Vagina (tissue), 2 donors: ENCODE data around the gene PHLPP2. TPM values are rescaled to one million over a fixed set of nuclear protein-coding genes. Genes with fewer than 3 reads are reported as not detected.

Experiments used
- DNase-seq, 2 donors: peaks; one replicate each; pipeline ENCODE4 v3.0.0-alpha.2; 2017; ENCODE audit errors: extremely low spot score in 2 of 2
- H3K27ac ChIP-seq: fragments of 200-600 bp; sonication (generic); one replicate; pipeline ENCODE4 v1.5.1; 2019
- H3K27me3 ChIP-seq: fragments of 200-600 bp; sonication (generic); one replicate; pipeline ENCODE4 v1.5.1; 2019
- H3K36me3 ChIP-seq, 2 donors: fragments of 200-600 bp; sonication (generic); one replicate each; pipeline ENCODE4 v1.5.1; 2017 to 2019
- H3K4me1 ChIP-seq: fragments of 200-600 bp; sonication (generic); one replicate; pipeline ENCODE4 v1.5.1; 2019
- H3K4me3 ChIP-seq, 2 donors: fragments of 200-600 bp; sonication (generic); 1 replicate in 1 of 2; 2 replicates in 1 of 2; pipeline ENCODE4 v1.5.1; 2016 to 2019
- H3K9me3 ChIP-seq: fragments of 200-600 bp; sonication (generic); one replicate; pipeline ENCODE4 v1.5.1; 2019
- CTCF ChIP-seq, 3 experiments: fragments of 450-650 bp in 2 of 3; fragments of 200-600 bp in 1 of 3; sonication (generic) in 1 of 3; IDR thresholded peaks; one replicate each; pipeline ENCODE4 v1.5.1; 2017 to 2019; ENCODE audit warnings: antibody characterized with exemption in 3 of 3, mild to moderate bottlenecking in 2 of 3, moderate library complexity in 2 of 3
- POLR2A ChIP-seq, 2 donors: fragments of 450-650 bp; IDR thresholded peaks; one replicate each; pipeline ENCODE4 v1.6.1; 2017; ENCODE audit warnings: antibody characterized with exemption in 2 of 2, mild to moderate bottlenecking in 2 of 2, moderate library complexity in 2 of 2
- POLR2AphosphoS5 ChIP-seq, 2 donors: sonication (generic); formaldehyde crosslinking; IDR thresholded peaks; one replicate each; pipeline ENCODE4 v1.9.0; 2017; ENCODE audit warnings: antibody characterized with exemption in 2 of 2, mild to moderate bottlenecking in 2 of 2, low read depth in 1 of 2; ENCODE audit not compliant: insufficient read depth in 1 of 2
- intact Hi-C: fragments of 100-400 bp; cut with DNase I; formaldehyde crosslinking; loops from one replicate; pipeline ENCODE4 v1.15.1; 2023
- total RNA-seq: library from RNA; depleted of rRNA; stranded (reverse); fragments of >200 nt; gene quantifications from one replicate; pipeline ENCODE4 v1.2.3, GENCODE V29; 2016

Gene PHLPP2
- 6.4 TPM for total RNA-seq

- TF ChIP-seq POLR2AphosphoS5 (IDR thresholded peaks at IDR 0.05; ENCODE audit: insufficient read depth in 1 of 2, low read depth in 1 of 2) (no peak), POLR2A (IDR thresholded peaks at IDR 0.05) (no peak), CTCF (IDR thresholded peaks at IDR 0.05) (no peak)
- intact Hi-C loops: loop anchor here (10.0 kb wide), 2 partner anchors 80 to 160 kb away; partner anchors contain the start of genes AP1G1 and ZNF821
Measured at GRCh38 chr16:71724320-71724751, at the start of gene PHLPP2. TSS of gene PHLPP2 (minus strand) at chr16:71724701. CDS start at chr16:71714795, 9,906 bp downstream.

DNA sequence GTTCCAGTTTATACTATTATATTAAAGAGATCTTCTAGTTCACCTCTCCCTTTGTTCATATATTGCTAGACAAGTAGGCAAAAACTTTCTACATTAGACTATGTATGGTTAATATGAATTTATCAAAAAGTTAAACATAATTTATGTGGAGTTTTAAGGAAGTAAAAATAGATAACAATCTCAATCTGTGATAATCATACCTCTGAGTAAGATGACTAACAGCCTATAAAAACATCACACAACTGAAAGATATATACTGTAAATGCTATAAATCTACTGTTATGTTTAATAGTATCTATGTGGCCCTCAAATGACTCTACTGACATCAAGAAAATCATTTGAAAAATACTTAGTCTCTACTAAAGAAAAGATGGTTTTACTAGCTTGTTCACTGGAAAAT is 47.1 kb upstream of the PHLPP2 start:
- DNase-seq: no peak
- no peak for TF ChIP-seq CTCF (IDR thresholded peaks at IDR 0.05)
- TF ChIP-seq POLR2A (IDR thresholded peaks at IDR 0.05): no peak
- TF ChIP-seq POLR2AphosphoS5 (IDR thresholded peaks at IDR 0.05; ENCODE audit: insufficient read depth in 1 of 2, low read depth in 1 of 2): no peak
- intact Hi-C loops: no loop called here
- Histone ChIP-seq H3K27ac (no peak overlapping the region), H3K4me1 (no peaks in the 10 kb centered on the region), H3K4me3 (no peak overlapping the region), H3K9me3 (no peaks in the 10 kb centered on the region), H3K36me3 (peaks cover 0 to 38% of the 10 kb centered on the region in 2 donors), H3K27me3 (no peaks in the 10 kb centered on the region)

More at GRCh38 chr16:71724320-71724751, at the start of gene PHLPP2:
- Histone ChIP-seq H3K27me3 (no peaks in the 10 kb centered on the region), H3K36me3 (no peaks in the 10 kb centered on the region), H3K4me3 (peak within 1 kb of the TSS; percentile 83 to 87), H3K4me1 (peaks cover 21% of the 10 kb centered on the region), H3K27ac (peak within 1 kb of the TSS; percentile 88), H3K9me3 (no peaks in the 10 kb centered on the region)
- DNase-seq: no peak

DNA sequence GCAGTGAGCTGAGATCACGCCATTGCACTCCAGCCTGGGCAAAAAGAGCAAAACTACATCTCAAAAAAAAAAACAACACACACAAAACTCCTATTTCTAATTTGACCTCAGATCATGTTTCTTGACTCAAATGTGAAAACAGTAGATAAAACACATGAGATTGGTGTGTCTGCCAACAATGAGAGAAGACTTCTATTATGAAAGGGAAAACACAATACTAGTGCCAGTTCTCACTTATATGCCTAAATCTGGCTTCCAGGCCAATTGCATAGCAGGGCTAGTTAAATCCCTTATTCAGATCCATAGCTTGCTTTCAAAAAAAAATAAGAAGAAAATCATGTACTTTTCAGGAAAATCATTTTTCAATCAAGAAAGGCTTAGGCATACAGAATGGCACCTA is 44.7 kb upstream of the PHLPP2 start:
- no peak overlapping the region for H3K27ac ChIP-seq
- H3K27me3 ChIP-seq: no peaks in the 10 kb centered on the region
- H3K9me3 ChIP-seq: no peaks in the 10 kb centered on the region
- DNase-seq: no peak
- H3K36me3 ChIP-seq: peaks cover 0 to 38% of the 10 kb centered on the region in 2 donors
- H3K4me1 ChIP-seq: no peaks in the 10 kb centered on the region
- intact Hi-C loops: no loop called here
- no peak overlapping the region for H3K4me3 ChIP-seq
- TF ChIP-seq CTCF (IDR thresholded peaks at IDR 0.05) (no peak), POLR2AphosphoS5 (IDR thresholded peaks at IDR 0.05; ENCODE audit: insufficient read depth in 1 of 2, low read depth in 1 of 2) (no peak), POLR2A (IDR thresholded peaks at IDR 0.05) (no peak)

GRCh38 chr16:71767060-71767900 is 42.8 kb upstream of the PHLPP2 start:
- intact Hi-C loops: no loop called here
- Histone ChIP-seq H3K36me3 (peaks cover 0 to 37% of the 10 kb centered on the region in 2 donors), H3K4me1 (no peaks in the 10 kb centered on the region), H3K9me3 (no peaks in the 10 kb centered on the region), H3K27me3 (no peaks in the 10 kb centered on the region), H3K27ac (no peak overlapping the region), H3K4me3 (no peak overlapping the region)
- no peak for DNase-seq
- TF ChIP-seq POLR2AphosphoS5 (IDR thresholded peaks at IDR 0.05; ENCODE audit: insufficient read depth in 1 of 2, low read depth in 1 of 2) (no peak), POLR2A (IDR thresholded peaks at IDR 0.05) (no peak), CTCF (IDR thresholded peaks at IDR 0.05) (no peak)

DNA sequence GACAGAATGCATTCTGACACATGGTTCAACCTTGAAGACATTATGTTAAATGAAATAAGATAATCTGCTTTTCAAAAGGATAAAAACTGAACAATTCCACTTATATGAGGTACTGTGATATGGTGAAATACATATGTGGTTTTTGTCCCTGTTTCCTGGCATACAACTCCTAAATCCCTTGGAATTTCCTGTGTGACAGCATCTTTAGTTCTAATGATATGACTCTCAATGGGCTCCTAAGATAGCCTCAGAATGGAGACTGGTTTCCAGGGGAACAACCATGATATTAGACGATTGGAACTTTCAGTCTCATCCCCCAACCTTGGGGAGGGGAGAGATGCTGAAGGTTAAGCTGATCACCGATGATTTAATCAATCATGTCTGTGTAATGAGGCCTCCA is 37.7 kb upstream of the PHLPP2 start:
- TF ChIP-seq CTCF (IDR thresholded peaks at IDR 0.05) (no peak), POLR2A (IDR thresholded peaks at IDR 0.05) (no peak), POLR2AphosphoS5 (IDR thresholded peaks at IDR 0.05; ENCODE audit: insufficient read depth in 1 of 2, low read depth in 1 of 2) (no peak)

More for the DNA sequence above, 37.7 kb upstream of the PHLPP2 start:
- no peak overlapping the region for H3K4me3 ChIP-seq
- H3K4me1 ChIP-seq: no peaks in the 10 kb centered on the region
- peaks cover 0 to 53% of the 10 kb centered on the region in 2 donors for H3K36me3 ChIP-seq
- DNase-seq: no peak
- H3K9me3 ChIP-seq: no peaks in the 10 kb centered on the region
- H3K27ac ChIP-seq: no peak overlapping the region
- no peaks in the 10 kb centered on the region for H3K27me3 ChIP-seq
- intact Hi-C loops: no loop called here
